ENCODE measurements around the gene HHEX. TPM values are rescaled to one million over a fixed set of nuclear protein-coding genes. Genes with fewer than 3 reads are reported as not detected.
"Not testable (repeated sequence)": the region's sequence is repeated elsewhere in the genome, so short reads cannot be mapped to it uniquely, and the experiment has no call there.

Gene HHEX
- total and polyA plus RNA-seq, 12 donors = 1.8 to 8.7 (median 4.3) TPM

DNA sequence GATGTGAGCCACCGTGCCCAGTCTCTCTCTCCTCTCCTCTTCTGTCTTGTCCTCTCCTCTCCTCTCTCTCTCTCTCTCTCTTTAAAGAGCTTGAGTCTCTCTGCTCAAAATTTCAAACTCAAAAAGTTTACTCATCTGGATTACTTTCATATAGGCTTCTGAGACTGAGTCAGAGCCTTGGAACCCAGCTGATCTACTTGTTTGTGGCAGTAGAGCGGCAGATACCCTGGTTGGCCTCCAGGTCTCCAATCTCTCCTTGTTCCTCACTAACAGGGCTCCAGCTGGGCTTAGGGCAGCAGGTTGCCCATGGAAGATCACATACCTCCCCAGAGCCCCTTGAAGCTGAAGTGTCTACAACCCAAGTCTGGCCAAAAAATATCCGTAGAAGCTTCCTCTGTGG, 51.0 kb downstream of the HHEX start:
- no peak for TF ChIP-seq CTCF (IDR thresholded peaks at IDR 0.05)
- H3K4me1 ChIP-seq = peaks cover 0 to 11% (median 0%) of the 10 kb centered on the region in 9 donors
- H3K27me3 ChIP-seq = peaks cover 0 to 7% (median 0%) of the 10 kb centered on the region in 7 donors
- ATAC-seq = no peak
- no peak overlapping the region for H3K4me3 ChIP-seq
- no peaks in the 10 kb centered on the region for H3K9me3 ChIP-seq
- WGBS, 2 donors = 86% methylated on average over 3 of the region's 3 CpGs
- intact Hi-C loops (cut with DNase I) = no loop called here
- no peaks in the 10 kb centered on the region for H3K36me3 ChIP-seq
- no peak overlapping the region for H3K27ac ChIP-seq
- no peak for DNase-seq

GRCh38 chr10:92741741-92742140, 52.0 kb downstream of the HHEX start:
- H3K27ac ChIP-seq; H3K27me3 ChIP-seq; ATAC-seq; DNase-seq; H3K9me3 ChIP-seq; H3K4me3 ChIP-seq; intact Hi-C loops (cut with DNase I); H3K36me3 ChIP-seq: not testable (repeated sequence)
- H3K4me1 ChIP-seq = peaks cover 0 to 11% (median 0%) of the 10 kb centered on the region in 9 donors
- WGBS, 2 donors = 91 to 92% methylated on average over 4 of the region's 4 CpGs

DNA sequence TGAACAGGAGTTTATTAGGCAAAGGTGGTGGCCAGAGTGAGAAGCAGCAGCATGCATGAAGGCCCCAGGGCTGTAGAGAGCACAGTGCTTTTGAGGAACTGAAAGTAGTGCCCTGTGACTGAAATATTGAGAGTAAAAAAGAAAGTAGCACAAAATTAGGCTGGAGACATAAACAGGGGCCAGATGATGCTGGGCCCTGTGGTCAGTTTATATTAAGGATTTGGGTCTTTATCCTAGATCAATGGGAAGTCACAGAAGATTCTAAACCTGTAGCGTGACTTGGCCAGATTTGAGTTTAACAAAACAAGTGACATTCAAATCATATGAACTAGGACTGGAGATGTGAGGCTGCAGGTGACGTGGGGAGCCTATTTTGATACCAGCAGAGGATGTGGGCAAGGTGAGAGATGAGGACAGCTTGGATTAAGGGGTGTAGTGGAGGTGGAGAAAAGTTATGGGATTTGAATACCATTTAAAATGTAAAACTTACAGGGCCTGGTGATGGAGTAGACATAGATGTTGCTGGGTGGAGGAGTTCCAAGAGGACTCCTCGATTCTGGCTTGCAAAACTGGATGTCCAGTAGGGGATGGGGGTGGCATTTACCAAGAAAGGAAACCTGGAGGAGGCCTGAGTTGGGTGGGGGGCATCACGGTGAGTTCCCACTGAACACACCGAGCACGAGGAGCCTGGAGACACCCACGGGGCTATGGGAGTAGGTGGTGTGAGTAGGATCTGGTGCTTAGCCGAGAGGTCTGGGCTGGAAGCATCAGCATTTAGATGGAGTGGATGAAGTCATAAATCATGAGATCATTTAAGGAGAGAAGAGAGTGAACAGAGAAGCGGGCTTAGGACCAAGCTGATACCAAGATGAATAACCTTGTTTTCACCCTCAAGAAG, 52.8 kb downstream of the HHEX start:
- peaks cover 0 to 6% (median 0%) of the 10 kb centered on the region in 7 donors for H3K27me3 ChIP-seq
- intact Hi-C loops (cut with DNase I) = no loop called here
- peaks cover 0 to 14% (median 0%) of the 10 kb centered on the region in 9 donors for H3K4me1 ChIP-seq
- no peak overlapping the region for H3K4me3 ChIP-seq
- DNase-seq (no peak), ATAC-seq (peak in 2 of 8 donors; percentile 29 to 37)
- H3K36me3 ChIP-seq = no peaks in the 10 kb centered on the region
- no peak for TF ChIP-seq CTCF (IDR thresholded peaks at IDR 0.05)
- no peak overlapping the region for H3K27ac ChIP-seq
- WGBS, 2 donors = 87 to 91% methylated on average over 9 of the region's 9 CpGs
- no peaks in the 10 kb centered on the region for H3K9me3 ChIP-seq

Other genes with a start within 250 kb of the HHEX start
- gene IDE, start 115.9 kb upstream of the HHEX start, total RNA-seq = 10 to 100 TPM; 41.8 to 58.5 (median 47.5) TPM
- gene IDE, start 115.9 kb upstream of the HHEX start, polyA plus RNA-seq = 10 to 100 TPM; 11.0 to 14.1 TPM
- 1 to 10 TPM in 4 of 10 donors, under 1 TPM in 6; 0.30 to 4.4 (median 0.84) TPM for gene KIF11, start 96.8 kb upstream of the HHEX start, total RNA-seq
- under 1 TPM; 0.20 to 0.29 TPM for gene KIF11, start 96.8 kb upstream of the HHEX start, polyA plus RNA-seq
- 10 to 100 TPM in 2 of 10 donors, 1 to 10 TPM in 8; 8.7 to 11.7 (median 9.5) TPM for gene EXOC6, start 158.6 kb downstream of the HHEX start, total RNA-seq
- gene EXOC6, start 158.6 kb downstream of the HHEX start, polyA plus RNA-seq = 1 to 10 TPM; 3.3 to 8.0 TPM

Data from heart right ventricle (tissue), 16 donors.